Measurements from ENCODE around the gene ANKS6. TPM values are rescaled to one million over a fixed set of nuclear protein-coding genes. Genes with fewer than 3 reads are reported as not detected.
A peak's percentile ranks its signal among the peaks of the same experiment; 100 is the strongest.

ANKS6 gene
- polyA plus RNA-seq, 6 donors from 2014 or later, result 2.0 to 8.5 (median 4.0) TPM

DNA sequence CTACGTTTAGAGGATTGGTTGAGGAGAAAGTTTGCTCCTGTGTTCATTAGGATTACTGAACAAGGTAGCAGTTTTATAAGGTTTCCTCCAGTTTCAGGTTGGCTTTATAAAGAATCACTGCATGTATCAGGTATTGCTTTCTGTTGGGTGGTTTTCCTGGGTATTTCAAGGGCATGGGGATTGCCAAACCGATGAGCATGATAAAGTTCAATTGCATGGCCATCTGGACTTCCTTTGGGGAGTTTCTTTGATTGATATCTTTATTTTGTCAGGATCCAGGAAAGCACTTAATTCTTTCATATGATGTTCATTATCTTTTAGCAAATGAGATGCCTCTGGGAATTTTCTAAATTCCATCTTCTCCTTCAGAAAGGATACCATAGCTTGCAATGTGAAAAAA lies 77.3 kb downstream of the ANKS6 start:
- Mint-ChIP-seq H3K4me1 (no peaks in the 10 kb centered on the region), H3K27me3 (peaks cover 16 to 46% (median 24%) of the 10 kb centered on the region in 3 donors), H3K4me3 (no peak overlapping the region), H3K9me3 (peaks cover 0 to 21% (median 5%) of the 10 kb centered on the region in 7 donors), H3K27ac (peak overlapping the region in 1 of 6 donors; percentile 13), H3K36me3 (peaks cover 2 to 3% of the 10 kb centered on the region in 2 donors)
- ATAC-seq (ENCODE audit: low read depth in 2 of 2) (no peak), DNase-seq (no peak)

DNA sequence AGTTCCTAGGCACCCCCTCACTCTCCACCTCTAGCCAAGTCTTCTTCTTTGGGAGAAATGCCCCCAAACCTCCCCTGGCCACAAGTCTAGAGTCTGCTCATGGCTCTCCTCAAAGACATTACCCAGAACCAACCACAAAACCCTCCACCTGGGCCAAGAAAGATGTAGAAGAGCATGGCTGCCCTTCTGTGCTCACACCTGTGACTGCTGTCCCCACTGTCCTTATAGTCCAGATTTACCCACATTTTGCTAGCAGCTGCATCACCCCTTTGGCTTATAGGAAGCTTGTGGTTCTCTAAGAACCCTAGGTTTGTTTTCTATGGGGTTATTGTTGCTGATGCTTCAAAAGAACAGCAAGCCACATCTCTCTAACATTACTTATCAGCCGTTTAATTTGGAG lies 81.5 kb downstream of the ANKS6 start:
- no peaks in the 10 kb centered on the region for H3K36me3 Mint-ChIP-seq
- peaks cover 0 to 10% (median 0%) of the 10 kb centered on the region in 7 donors for H3K9me3 Mint-ChIP-seq
- H3K27ac Mint-ChIP-seq, result no peak overlapping the region
- ATAC-seq (ENCODE audit: low read depth in 2 of 2) (no peak), DNase-seq (no peak)
- no peak overlapping the region for H3K4me3 Mint-ChIP-seq
- peaks cover 0 to 1% (median 0%) of the 10 kb centered on the region in 3 donors for H3K4me1 Mint-ChIP-seq
- peaks cover 41 to 57% (median 51%) of the 10 kb centered on the region in 3 donors for H3K27me3 Mint-ChIP-seq

DNA sequence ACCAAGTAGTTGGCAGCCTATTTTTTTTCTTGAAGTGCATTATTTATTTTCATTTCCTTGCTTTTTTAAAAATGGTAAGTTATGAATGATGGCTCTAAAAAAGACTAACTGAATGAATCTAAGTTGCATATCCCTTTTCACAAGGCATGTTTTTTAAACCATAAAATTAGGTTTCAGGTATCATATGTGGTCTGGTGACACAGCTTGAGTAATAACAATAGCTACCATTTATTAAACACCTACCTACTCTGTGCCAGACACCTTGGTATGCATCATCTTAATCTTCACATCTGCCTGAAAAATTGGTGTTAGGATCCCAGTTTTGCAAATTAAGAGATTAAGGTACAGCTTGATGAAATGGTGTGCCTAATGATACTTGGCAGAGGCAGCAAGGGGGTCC lies 83.4 kb downstream of the ANKS6 start:
- Mint-ChIP-seq H3K27ac (no peak overlapping the region), H3K4me3 (no peak overlapping the region), H3K4me1 (peaks cover 0 to 5% (median 0%) of the 10 kb centered on the region in 3 donors), H3K9me3 (peaks cover 0 to 6% (median 0%) of the 10 kb centered on the region in 7 donors), H3K27me3 (peaks cover 38 to 62% (median 56%) of the 10 kb centered on the region in 3 donors), H3K36me3 (no peaks in the 10 kb centered on the region)
- ATAC-seq (ENCODE audit: low read depth in 2 of 2), result no peak
- DNase-seq, result no peak

DNA sequence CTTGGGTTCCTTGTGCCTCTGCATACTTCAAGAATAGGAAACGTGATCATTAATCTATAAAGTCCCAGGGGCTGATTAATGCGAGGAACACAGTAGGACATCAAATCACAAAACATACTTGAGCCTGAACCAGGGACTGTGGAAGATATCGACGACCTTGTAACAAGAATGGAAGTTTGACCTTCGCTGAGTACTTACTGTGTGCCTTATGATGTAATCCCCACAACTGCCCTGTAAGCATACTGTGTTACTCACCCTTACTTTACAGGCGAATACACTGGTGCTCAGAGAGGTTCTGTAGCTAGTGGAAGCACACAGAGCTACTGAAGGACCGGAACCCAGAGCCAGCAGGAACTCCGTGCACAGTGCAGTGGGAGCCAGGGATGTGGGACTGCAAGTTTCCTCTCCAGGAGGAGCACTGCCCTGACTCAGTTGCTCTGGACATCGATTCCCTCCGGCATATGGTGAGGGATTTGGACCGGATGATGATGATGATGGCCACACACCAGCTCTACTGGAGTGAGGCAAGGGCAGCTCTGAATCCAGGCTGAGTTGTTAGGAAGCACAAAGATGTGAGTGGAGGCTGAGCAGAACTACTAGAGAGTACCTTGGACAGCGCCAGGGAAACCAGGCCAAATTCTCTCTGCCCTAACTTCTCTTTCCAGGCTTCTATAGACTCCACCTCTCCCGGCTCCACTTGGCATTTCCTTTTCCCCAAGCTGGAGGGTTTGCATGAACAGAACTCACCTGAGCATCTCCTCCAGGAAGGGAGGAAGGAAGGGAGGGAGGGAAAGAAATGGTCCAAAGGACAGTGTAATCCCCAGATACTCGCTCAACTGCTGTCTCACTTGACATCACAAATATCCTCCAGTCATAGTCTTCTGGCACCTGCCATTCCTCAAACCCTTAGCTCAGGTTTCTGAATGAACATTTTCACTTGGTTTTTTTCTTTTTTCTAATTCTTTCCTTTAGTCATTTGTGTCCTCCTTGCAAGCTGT lies 86.1 kb downstream of the ANKS6 start:
- no peak overlapping the region for H3K27ac Mint-ChIP-seq
- ATAC-seq (ENCODE audit: low read depth in 2 of 2) (no peak), DNase-seq (no peak)
- no peaks in the 10 kb centered on the region for H3K9me3 Mint-ChIP-seq
- H3K27me3 Mint-ChIP-seq, result peaks cover 43 to 59% (median 55%) of the 10 kb centered on the region in 3 donors
- H3K36me3 Mint-ChIP-seq, result no peaks in the 10 kb centered on the region
- H3K4me1 Mint-ChIP-seq, result peaks cover 3 to 5% (median 5%) of the 10 kb centered on the region in 3 donors
- peak overlapping the region in 5 of 8 donors; percentile 28 to 57 (median 43) for H3K4me3 Mint-ChIP-seq

DNA sequence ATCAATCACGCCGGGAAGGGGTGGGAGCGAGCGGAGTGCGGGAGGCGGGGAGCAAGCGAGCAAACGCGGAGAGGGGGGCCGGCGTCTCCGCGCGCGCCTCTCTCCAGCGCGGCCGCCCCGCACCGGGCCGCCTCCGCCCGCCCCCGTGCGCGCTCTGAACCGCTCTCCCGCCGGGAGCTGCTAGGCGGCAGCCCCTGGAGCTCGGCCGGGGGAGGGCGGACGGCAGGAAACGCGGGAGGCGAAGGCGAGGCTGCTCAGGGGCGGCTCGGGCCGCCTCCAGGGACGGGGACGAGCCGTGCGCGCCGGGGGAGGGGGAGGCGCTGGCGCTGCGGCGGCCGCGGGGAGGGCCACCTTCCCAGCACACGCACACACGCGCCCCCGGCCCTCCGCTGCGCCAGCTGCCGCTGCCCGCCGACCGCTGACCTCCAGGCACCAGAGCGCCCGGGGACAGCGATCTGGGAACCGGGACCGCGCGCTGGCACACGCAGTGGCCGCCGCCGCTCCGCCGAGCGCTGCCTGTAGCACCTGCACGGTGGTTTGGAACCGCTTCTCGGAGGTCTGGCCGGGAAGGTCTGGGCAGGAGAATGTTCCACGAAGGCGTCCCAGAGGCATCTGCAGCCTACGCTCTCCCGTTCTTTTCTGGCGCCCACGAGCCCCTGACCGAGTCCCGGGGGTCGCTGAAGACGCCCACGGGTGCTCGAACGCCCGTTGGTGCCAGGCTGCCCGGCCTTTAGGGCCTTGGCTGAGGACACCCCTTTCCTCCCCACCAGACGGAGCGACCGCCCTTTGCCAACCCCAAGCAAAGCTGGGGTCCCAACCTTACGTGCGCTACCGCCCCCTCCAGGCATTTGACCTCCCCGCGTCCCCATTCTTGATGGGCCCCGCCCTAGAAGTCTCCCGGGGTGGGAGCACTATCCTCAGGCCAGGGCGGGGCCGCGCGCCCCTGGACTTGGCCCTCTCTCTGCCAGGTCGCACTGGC lies 87.1 kb downstream of the ANKS6 start, which contains the start of gene GABBR2:
Gene GABBR2, minus strand, starts transcription at position 3 of the 979 bp plus-strand sequence. CDS start 198 bp downstream, outside the sequence.
- Mint-ChIP-seq H3K9me3 (peaks cover 0 to 4% (median 0%) of the 10 kb centered on the region in 7 donors), H3K4me3 (peak within 1 kb of the TSS in 4 of 8 donors; percentile 28 to 55 (median 42)), H3K27ac (no peak within 1 kb of the TSS), H3K27me3 (peaks cover 50 to 62% (median 58%) of the 10 kb centered on the region in 3 donors), H3K4me1 (peaks cover 3 to 5% (median 5%) of the 10 kb centered on the region in 3 donors), H3K36me3 (no peaks in the 10 kb centered on the region)
- DNase-seq, result no peak
- no peak for ATAC-seq (ENCODE audit: low read depth in 2 of 2)

DNA sequence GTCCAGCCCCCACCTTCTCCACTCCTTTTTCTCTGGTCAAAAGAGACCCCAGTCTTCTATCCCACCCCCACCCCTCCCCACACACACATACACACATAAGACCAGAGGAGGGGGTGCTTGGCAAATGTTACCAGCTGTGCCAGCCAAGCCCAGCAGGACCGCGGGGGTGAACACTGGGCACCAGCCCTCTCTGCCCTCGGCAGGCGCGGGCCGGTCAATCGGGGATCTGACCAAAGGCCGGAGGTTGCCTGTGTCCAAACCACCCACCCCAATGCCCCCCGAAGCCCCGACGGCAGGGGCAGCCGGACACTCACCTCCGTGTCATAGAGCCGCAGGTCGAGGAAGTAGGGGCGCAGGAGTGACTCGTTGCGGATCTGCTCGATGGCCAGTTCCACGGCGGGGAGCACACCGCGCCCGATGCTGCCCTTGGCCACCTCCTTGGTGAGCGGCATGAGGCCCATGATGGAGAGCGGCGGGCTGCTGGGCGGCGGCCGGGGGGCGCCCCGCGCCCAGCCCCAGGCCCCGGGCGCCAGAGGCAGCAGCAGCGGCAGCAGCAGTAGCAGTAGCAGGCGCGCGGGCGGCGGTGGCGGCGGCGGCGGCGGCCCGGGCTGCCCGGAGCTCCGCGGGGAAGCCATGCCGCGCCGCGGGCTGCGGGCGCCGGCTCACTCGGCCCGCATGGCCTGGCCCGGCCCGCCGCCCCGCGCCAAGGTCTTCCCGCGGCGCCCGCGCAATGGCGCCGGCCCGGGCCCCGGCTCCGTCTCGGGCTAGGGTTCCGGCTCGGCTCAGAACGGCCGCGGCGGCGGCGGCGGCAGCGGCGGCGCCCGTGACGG lies 88.0 kb downstream of the ANKS6 start:
- Mint-ChIP-seq H3K4me3 (no peak overlapping the region), H3K4me1 (peaks cover 3 to 5% (median 5%) of the 10 kb centered on the region in 3 donors)

DNA sequence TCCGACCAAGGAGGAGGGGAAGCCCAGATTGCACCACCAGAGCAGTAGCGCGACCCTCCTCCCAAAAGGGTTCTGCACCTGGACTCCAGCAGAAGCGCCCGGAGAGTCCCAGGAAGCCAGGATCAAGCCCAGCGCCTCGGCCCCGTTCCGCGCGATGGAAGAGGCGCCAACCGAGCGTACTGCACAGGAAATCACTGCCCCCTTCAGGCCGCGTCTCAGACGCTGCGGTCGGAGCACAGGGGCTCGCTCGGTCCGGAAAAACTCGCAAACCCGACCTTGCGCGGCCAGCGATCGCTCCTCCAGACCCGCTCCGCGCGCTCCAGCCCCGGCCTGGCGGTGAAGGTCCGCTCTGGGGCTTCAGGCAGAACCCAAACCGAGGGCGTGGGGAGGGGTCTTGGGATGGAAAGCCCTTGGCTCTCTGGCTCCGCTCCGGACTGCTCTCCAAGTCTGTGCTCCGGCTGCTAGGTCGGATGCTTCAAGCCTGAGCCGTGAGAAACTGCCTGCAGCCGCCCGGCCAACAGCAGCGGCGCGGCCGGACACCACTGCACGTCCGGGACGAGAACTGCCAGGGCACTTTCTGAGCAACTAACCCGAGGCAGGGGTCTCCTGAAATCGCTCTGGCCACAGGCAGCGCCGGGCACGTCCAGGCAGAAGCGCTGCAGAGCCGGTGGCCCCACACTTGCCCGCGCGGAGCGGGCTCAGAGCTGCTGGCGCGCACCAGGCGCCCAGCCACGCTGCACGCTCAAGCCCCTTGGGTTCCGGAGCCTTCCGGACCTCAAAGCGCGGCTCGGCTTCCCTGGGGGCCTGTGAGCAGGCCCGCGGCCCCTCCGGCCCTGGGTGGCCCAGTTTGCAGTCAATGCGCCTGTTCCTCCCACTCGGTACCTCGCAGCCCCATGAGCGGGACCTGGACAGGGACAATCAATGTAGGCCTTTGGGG lies 88.9 kb downstream of the ANKS6 start:
- Mint-ChIP-seq H3K36me3 (no peaks in the 10 kb centered on the region), H3K4me3 (peak overlapping the region in 1 of 8 donors; percentile 7), H3K4me1 (peaks cover 3 to 5% (median 5%) of the 10 kb centered on the region in 3 donors), H3K9me3 (peaks cover 0 to 5% (median 0%) of the 10 kb centered on the region in 7 donors), H3K27ac (no peak overlapping the region), H3K27me3 (peaks cover 57 to 70% (median 68%) of the 10 kb centered on the region in 3 donors)
- DNase-seq (no peak), ATAC-seq (ENCODE audit: low read depth in 2 of 2) (no peak)

More for the DNA sequence above, 88.0 kb downstream of the ANKS6 start:
- no peak for DNase-seq
- ATAC-seq (ENCODE audit: low read depth in 2 of 2), result no peak
- H3K27me3 Mint-ChIP-seq, result peaks cover 55 to 67% (median 63%) of the 10 kb centered on the region in 3 donors
- peaks cover 0 to 5% (median 0%) of the 10 kb centered on the region in 7 donors for H3K9me3 Mint-ChIP-seq
- no peaks in the 10 kb centered on the region for H3K36me3 Mint-ChIP-seq
- no peak overlapping the region for H3K27ac Mint-ChIP-seq

DNA sequence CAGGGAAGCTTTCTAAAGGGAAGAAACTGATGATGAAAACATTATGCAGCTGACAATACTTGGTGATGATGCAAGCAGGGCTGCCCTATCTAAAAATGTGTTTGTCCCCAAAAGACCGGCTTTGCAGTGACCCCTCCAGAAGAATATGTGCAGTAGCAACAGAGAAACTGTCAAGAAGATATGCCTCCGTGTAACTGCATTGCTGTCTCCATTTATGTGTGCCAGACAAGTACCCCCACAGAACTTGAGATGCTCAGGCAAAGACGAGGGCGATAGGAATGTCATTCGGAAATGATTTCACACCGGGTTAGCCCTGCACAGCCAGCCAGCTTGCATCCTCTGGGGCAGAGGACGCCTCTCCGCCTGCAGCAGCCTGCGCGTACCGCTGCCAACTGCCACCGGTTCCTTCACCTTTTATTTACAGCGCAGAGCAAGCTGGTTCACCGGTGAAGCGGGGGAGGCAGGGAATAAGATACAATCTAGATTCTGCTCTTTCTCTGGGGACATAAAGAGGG lies 89.6 kb downstream of the ANKS6 start:
- H3K36me3 Mint-ChIP-seq, result no peaks in the 10 kb centered on the region
- no peak overlapping the region for H3K27ac Mint-ChIP-seq
- peak overlapping the region in 4 of 8 donors; percentile 3 to 14 (median 8) for H3K4me3 Mint-ChIP-seq
- DNase-seq (no peak), ATAC-seq (ENCODE audit: low read depth in 2 of 2) (no peak)
- peaks cover 0 to 5% (median 2%) of the 10 kb centered on the region in 7 donors for H3K9me3 Mint-ChIP-seq
- H3K4me1 Mint-ChIP-seq, result peaks cover 3 to 5% (median 5%) of the 10 kb centered on the region in 3 donors
- H3K27me3 Mint-ChIP-seq, result peaks cover 58 to 70% (median 66%) of the 10 kb centered on the region in 3 donors

DNA sequence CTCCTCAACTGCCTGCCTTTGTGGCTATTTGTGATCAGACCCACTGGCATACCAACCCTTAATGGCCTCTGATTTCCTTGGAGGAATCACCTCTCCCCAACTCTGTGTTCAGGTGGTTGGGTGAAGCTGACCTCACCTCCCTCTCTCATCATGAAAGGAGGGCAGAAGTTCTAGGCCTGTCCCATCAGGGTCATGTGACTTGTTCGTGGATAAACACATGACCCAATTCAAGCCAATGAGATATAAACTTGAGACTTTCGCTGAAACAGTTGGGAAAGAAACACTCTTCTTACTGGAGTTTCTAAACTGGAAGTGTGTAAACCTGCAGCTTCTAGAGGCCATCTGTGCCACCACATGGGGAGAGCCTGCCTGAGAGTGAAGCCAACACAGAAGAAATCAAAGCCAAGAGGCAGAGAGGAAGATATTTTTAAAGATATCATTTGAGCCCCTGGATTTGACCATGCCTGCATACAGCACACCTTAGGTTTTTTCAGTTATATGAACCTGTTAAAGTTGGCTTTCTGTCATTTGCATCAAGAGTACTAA lies 93.4 kb downstream of the ANKS6 start:
- Mint-ChIP-seq H3K4me3 (no peak overlapping the region), H3K36me3 (peaks cover 0 to 7% of the 10 kb centered on the region in 2 donors), H3K27ac (peak overlapping the region in 1 of 6 donors; percentile 34), H3K4me1 (peaks cover 0 to 5% (median 3%) of the 10 kb centered on the region in 3 donors), H3K9me3 (peaks cover 2 to 18% (median 8%) of the 10 kb centered on the region in 7 donors), H3K27me3 (peaks cover 56 to 71% (median 59%) of the 10 kb centered on the region in 3 donors)
- DNase-seq, result no peak
- ATAC-seq (ENCODE audit: low read depth in 2 of 2), result no peak

DNA sequence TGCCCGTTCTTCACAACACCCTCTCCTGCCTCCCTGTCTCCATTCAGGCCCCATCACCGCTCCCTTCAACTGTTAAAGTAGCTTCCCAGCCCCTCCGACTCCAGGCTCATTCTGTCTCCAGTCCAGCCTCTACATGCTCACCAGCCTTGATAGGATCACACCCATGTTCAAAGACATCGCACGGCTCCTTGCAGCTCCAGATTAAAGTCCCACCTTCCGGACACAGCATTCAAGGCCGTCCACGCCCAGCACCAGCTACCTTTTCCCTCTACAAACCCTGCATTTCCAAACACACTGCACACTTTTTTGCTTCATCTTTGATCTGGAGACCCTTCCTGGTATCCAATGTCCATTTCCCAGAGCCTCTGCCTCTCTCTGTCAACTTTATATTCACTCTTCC lies 94.0 kb downstream of the ANKS6 start:
- Mint-ChIP-seq H3K36me3 (peaks cover 0 to 7% of the 10 kb centered on the region in 2 donors), H3K9me3 (peaks cover 2 to 18% (median 8%) of the 10 kb centered on the region in 7 donors), H3K4me1 (peaks cover 0 to 5% (median 3%) of the 10 kb centered on the region in 3 donors), H3K4me3 (no peak overlapping the region), H3K27ac (peak overlapping the region in 1 of 6 donors; percentile 34), H3K27me3 (peaks cover 56 to 71% (median 59%) of the 10 kb centered on the region in 3 donors)
- no peak for ATAC-seq (ENCODE audit: low read depth in 2 of 2)
- no peak for DNase-seq

DNA sequence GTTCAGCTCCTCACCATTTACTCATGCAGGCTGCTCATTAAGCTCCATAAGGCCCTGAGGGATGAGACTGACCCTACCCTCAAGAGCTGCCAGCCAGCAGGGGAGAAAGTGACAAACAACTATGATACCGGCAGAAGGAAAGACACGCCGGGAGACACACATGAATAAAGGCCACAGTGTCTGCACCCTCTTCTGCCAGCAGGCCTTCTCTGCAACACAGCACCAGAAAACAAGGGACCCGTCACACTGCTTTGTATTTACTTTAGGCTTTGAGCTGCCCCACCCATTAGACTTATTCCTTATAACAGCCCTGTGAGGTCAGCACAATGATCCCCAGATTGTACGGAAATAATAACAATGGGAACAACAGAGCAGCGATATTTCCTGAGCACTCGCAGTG lies 94.8 kb downstream of the ANKS6 start:
- Mint-ChIP-seq H3K27me3 (peaks cover 53 to 66% (median 59%) of the 10 kb centered on the region in 3 donors), H3K9me3 (peaks cover 2 to 18% (median 8%) of the 10 kb centered on the region in 7 donors), H3K36me3 (peaks cover 0 to 7% of the 10 kb centered on the region in 2 donors), H3K4me3 (no peak overlapping the region), H3K27ac (no peak overlapping the region), H3K4me1 (peaks cover 0 to under 1% (median under 1%) of the 10 kb centered on the region in 3 donors)
- no peak for DNase-seq
- ATAC-seq (ENCODE audit: low read depth in 2 of 2), result no peak

All from naive B cell (primary cell).